Liver (tissue), 9 donors: ENCODE data around the gene OSER1. TPM values are rescaled to one million over a fixed set of nuclear protein-coding genes. Genes with fewer than 3 reads are reported as not detected.

Source experiments
- DNase-seq: peaks from one replicate; pipeline ENCODE4 v3.0.0-alpha.2; 2017; ENCODE audit warnings: low spot score
- H3K27ac ChIP-seq, 2 donors: one replicate each; pipeline ENCODE4 v1.7.0; 2013; ENCODE audit warnings: inconsistent platforms in 2 of 2, low read length in 2 of 2, control low read depth in 1 of 2, low read depth in 1 of 2, mild to moderate bottlenecking in 1 of 2
- H3K27me3 ChIP-seq, 4 donors: one replicate each; pipeline versions ENCODE4 v1.6.1 to v1.7.0; 2013; ENCODE audit warnings: low read length in 3 of 4, inconsistent platforms in 1 of 4, mild to moderate bottlenecking in 1 of 4, moderate library complexity in 1 of 4; ENCODE audit not compliant: control insufficient read depth in 4 of 4, insufficient read depth in 4 of 4
- H3K36me3 ChIP-seq, 4 donors: one replicate each; pipeline versions ENCODE4 v1.6.1 to v1.7.0; 2013; ENCODE audit warnings: low read length in 3 of 4, mild to moderate bottlenecking in 3 of 4, low read depth in 1 of 4, moderate library complexity in 1 of 4; ENCODE audit not compliant: control insufficient read depth in 4 of 4, insufficient read depth in 3 of 4
- H3K4me1 ChIP-seq, 4 donors: one replicate each; pipeline versions ENCODE4 v1.6.1 to v1.7.0; 2013; ENCODE audit warnings: low read length in 3 of 4, mild to moderate bottlenecking in 3 of 4, moderate library complexity in 1 of 4; ENCODE audit not compliant: control insufficient read depth in 4 of 4, insufficient read depth in 4 of 4
- H3K4me3 ChIP-seq, 3 donors: one replicate each; pipeline versions ENCODE4 v1.6.1 to v1.7.0; 2013; ENCODE audit warnings: low read length in 3 of 3, control low read depth in 1 of 3, low read depth in 1 of 3, mild to moderate bottlenecking in 1 of 3
- H3K9ac ChIP-seq, 2 donors: one replicate each; pipeline ENCODE4 v1.7.0; 2013; ENCODE audit warnings: low read length in 2 of 2, mild to moderate bottlenecking in 2 of 2, moderate library complexity in 2 of 2, control low read depth in 1 of 2, low read depth in 1 of 2
- H3K9me3 ChIP-seq, 4 donors: one replicate each; pipeline versions ENCODE4 v1.6.1 to v1.7.0; 2013; ENCODE audit warnings: low read length in 3 of 4; ENCODE audit not compliant: control insufficient read depth in 4 of 4
- ATF3 ChIP-seq: IDR thresholded peaks from 2 replicates; pipeline ENCODE4 v1.6.1; 2016; ENCODE audit warnings: antibody characterized with exemption
- CTCF ChIP-seq: fragments of 150-350 bp; IDR thresholded peaks from 2 replicates; pipeline ENCODE4 v1.5.1; 2017; ENCODE audit warnings: improper control_type of control experiment, low read depth, low read length; ENCODE audit not compliant: missing input control
- EGR1 ChIP-seq, 2 donors: IDR thresholded peaks; 2 replicates each; pipeline ENCODE4 v1.6.1; 2016 to 2018; ENCODE audit warnings: antibody characterized with exemption in 2 of 2, low read depth in 2 of 2
- FOXA1 ChIP-seq: IDR thresholded peaks from 2 replicates; pipeline ENCODE4 v1.6.1; 2016; ENCODE audit warnings: antibody characterized with exemption
- FOXA2 ChIP-seq: IDR thresholded peaks from 2 replicates; pipeline ENCODE4 v1.6.1; 2016; ENCODE audit warnings: antibody characterized with exemption
- GABPA ChIP-seq, 2 donors: IDR thresholded peaks in 1 of 2; conservative IDR thresholded peaks in 1 of 2; 2 replicates each; pipeline ENCODE4 v1.6.1; 2016; ENCODE audit warnings: antibody characterized with exemption in 2 of 2, mild to moderate bottlenecking in 1 of 2, moderate library complexity in 1 of 2
- HNF4A ChIP-seq, 2 donors: conservative IDR thresholded peaks; 2 replicates each; pipeline ENCODE4 v1.6.1; 2016; ENCODE audit warnings: antibody characterized with exemption in 2 of 2, mild to moderate bottlenecking in 2 of 2
- HNF4G ChIP-seq: IDR thresholded peaks from 2 replicates; pipeline ENCODE4 v1.6.1; 2016; ENCODE audit warnings: antibody characterized with exemption
- JUND ChIP-seq, 2 donors: IDR thresholded peaks; 2 replicates each; pipeline ENCODE4 v1.6.1; 2016; ENCODE audit warnings: antibody characterized with exemption in 2 of 2
- MAX ChIP-seq: IDR thresholded peaks from 2 replicates; pipeline ENCODE4 v1.6.1; 2016; ENCODE audit warnings: antibody characterized with exemption
- NR2F2 ChIP-seq: IDR thresholded peaks from 2 replicates; pipeline ENCODE4 v1.6.1; 2016; ENCODE audit warnings: antibody characterized with exemption
- RAD21 ChIP-seq, 2 donors: IDR thresholded peaks; 2 replicates each; pipeline ENCODE4 v1.6.1; 2016; ENCODE audit warnings: antibody characterized with exemption in 2 of 2, mild to moderate bottlenecking in 2 of 2
- REST ChIP-seq: IDR thresholded peaks from 2 replicates; pipeline ENCODE4 v1.6.1; 2016; ENCODE audit warnings: antibody characterized with exemption, mild to moderate bottlenecking
- RXRA ChIP-seq, 2 donors: IDR thresholded peaks; 2 replicates each; pipeline ENCODE4 v1.6.1; 2017 to 2018; ENCODE audit warnings: antibody characterized with exemption in 2 of 2, mild to moderate bottlenecking in 1 of 2
- SP1 ChIP-seq: IDR thresholded peaks from 2 replicates; pipeline ENCODE4 v1.6.1; 2018; ENCODE audit warnings: antibody characterized with exemption, mild to moderate bottlenecking
- TAF1 ChIP-seq: conservative IDR thresholded peaks from 2 replicates; pipeline ENCODE4 v1.6.1; 2016; ENCODE audit warnings: antibody characterized with exemption, mild to moderate bottlenecking
- YY1 ChIP-seq: IDR thresholded peaks from 2 replicates; pipeline ENCODE4 v1.6.1; 2016; ENCODE audit warnings: antibody characterized with exemption, mild to moderate bottlenecking
- ZBTB33 ChIP-seq: IDR thresholded peaks from 2 replicates; pipeline ENCODE4 v1.6.1; 2016; ENCODE audit warnings: antibody characterized with exemption
- WGBS: extraction: QIAGEN DNeasy Blood & Tissue Kit; methylation state at CpG from one replicate; pipeline ENCODE4 v1.1.7; 2013; 5-methylcytosine and 5-hydroxymethylcytosine counted together
- polyA plus RNA-seq, 2 donors: library from polyadenylated mRNA; stranded (reverse) in 1 of 2; unstranded in 1 of 2; fragments of 200-250 nt in 1 of 2; fragments of >200 nt in 1 of 2; fragmentation: Nextera tagmentation in 1 of 2; extraction: Ambion mirVana in 1 of 2; gene quantifications; one replicate each; pipeline versions ENCODE4 v1.2.1 to v1.2.3, GENCODE V29; 2013 to 2015
- total RNA-seq, 2 donors: library from RNA; depleted of rRNA; stranded (reverse); fragments of >200 nt; gene quantifications; one replicate each; pipeline ENCODE4 v1.2.3, GENCODE V29; 2014
- donor health status: healthy.
- donor health status: healthy.
- donor health status: healthy.
- donor health status: healthy.
- donor health status: healthy.

OSER1 gene
- total and polyA plus RNA-seq, 4 donors = 12.6 to 20.2 (median 14.6) TPM

- Histone ChIP-seq H3K36me3 (no peaks in the 10 kb centered on the region), H3K4me1 (no peaks in the 10 kb centered on the region), H3K4me3 (no peak overlapping the region), H3K27ac (no peak overlapping the region), H3K9ac (no peak overlapping the region), H3K9me3 (no peaks in the 10 kb centered on the region), H3K27me3 (peaks cover 0 to 6% (median 2%) of the 10 kb centered on the region in 4 donors)
- WGBS = 60% methylated on average over 11 of the region's 11 CpGs
- no peak for DNase-seq
- TF ChIP-seq TAF1 = no peak
- TF ChIP-seq EGR1 (IDR thresholded peaks at IDR 0.05; ENCODE audit: low read depth in 2 of 2) = no peak
- TF ChIP-seq HNF4A (conservative IDR thresholded peaks at IDR 0.05) = no peak
- no peak for TF ChIP-seq JUND (IDR thresholded peaks at IDR 0.05)
- no peak for TF ChIP-seq SP1
- no peak for TF ChIP-seq RAD21 (IDR thresholded peaks at IDR 0.05)
- TF ChIP-seq GABPA (IDR thresholded peaks at IDR 0.05 in 1 of 2, conservative IDR thresholded peaks at IDR 0.05 in 1 of 2) = no peak
- TF ChIP-seq FOXA2 = no peak
- no peak for TF ChIP-seq CTCF
- TF ChIP-seq RXRA (IDR thresholded peaks at IDR 0.05) = no peak
- TF ChIP-seq FOXA1 = no peak
- TF ChIP-seq ZBTB33 = no peak
- TF ChIP-seq YY1 = no peak
These were observed 29.0 kb downstream of the OSER1 start for GRCh38 chr20:44181611-44182010.

- H3K36me3 ChIP-seq = no peaks in the 10 kb centered on the region
- TF ChIP-seq TAF1 (no peak), FOXA2 (no peak), MAX (no peak), RXRA (IDR thresholded peaks at IDR 0.05) (no peak), FOXA1 (no peak), JUND (IDR thresholded peaks at IDR 0.05) (no peak), ATF3 (no peak), ZBTB33 (no peak), NR2F2 (no peak), SP1 (no peak), CTCF (no peak), RAD21 (IDR thresholded peaks at IDR 0.05) (no peak), HNF4G (no peak), YY1 (no peak), REST (no peak), GABPA (IDR thresholded peaks at IDR 0.05 in 1 of 2, conservative IDR thresholded peaks at IDR 0.05 in 1 of 2) (no peak), EGR1 (IDR thresholded peaks at IDR 0.05; ENCODE audit: low read depth in 2 of 2) (no peak)
- peaks cover 0 to 6% (median 2%) of the 10 kb centered on the region in 4 donors for H3K27me3 ChIP-seq
- H3K9ac ChIP-seq = no peak overlapping the region
- H3K9me3 ChIP-seq = no peaks in the 10 kb centered on the region
- H3K27ac ChIP-seq = no peak overlapping the region
- H3K4me3 ChIP-seq = no peak overlapping the region
- 33% methylated on average over 9 of the region's 9 CpGs for WGBS
- no peaks in the 10 kb centered on the region for H3K4me1 ChIP-seq
- DNase-seq = no peak
These were observed 29.8 kb downstream of the OSER1 start for GRCh38 chr20:44180814-44181213.
